Measurements from ENCODE around the gene NUDT13.
"Not testable (repeated sequence)": the region's sequence is repeated elsewhere in the genome, so short reads cannot be mapped to it uniquely, and the experiment has no call there.

NUDT13 gene

GRCh38 chr10:73136627-73137026 is 26.4 kb downstream of the NUDT13 start:
- DNase-seq (ENCODE audit: low read depth), result peak; percentile 44
- H3K4me3 ChIP-seq (ENCODE audit: control insufficient read depth, low read depth, low read length), result no peak overlapping the region
- no peak for TF ChIP-seq CTCF (conservative IDR thresholded peaks at IDR 0.05; ENCODE audit: control insufficient read depth, insufficient read depth, low read depth, low read length)

GRCh38 chr10:73139251-73139650 is 29.0 kb downstream of the NUDT13 start:
- TF ChIP-seq CTCF (conservative IDR thresholded peaks at IDR 0.05; ENCODE audit: control insufficient read depth, insufficient read depth, low read depth, low read length), result no peak
- no peak for DNase-seq (ENCODE audit: low read depth)
- H3K4me3 ChIP-seq (ENCODE audit: control insufficient read depth, low read depth, low read length), result no peak overlapping the region

DNA sequence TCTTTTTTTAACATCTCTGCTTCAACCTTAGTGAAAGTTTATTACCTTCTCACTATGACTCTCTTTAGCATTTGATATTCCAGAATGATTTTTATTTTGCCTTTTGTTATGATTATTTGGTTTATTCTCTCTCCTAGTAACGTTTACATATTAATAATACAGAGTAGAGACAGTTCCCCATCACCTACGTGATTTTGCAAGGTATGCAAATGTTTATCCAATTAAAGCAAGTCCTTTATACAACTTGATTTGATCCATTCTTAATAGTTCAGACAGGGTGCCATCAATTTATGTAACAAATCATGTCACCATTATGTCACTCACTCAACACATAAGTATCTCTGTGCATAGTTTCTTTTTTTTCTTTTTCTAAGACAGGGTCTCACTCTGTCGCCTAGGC is 31.3 kb downstream of the NUDT13 start:
- no peak for TF ChIP-seq CTCF (conservative IDR thresholded peaks at IDR 0.05; ENCODE audit: control insufficient read depth, insufficient read depth, low read depth, low read length)
- no peak for DNase-seq (ENCODE audit: low read depth)
- no peak overlapping the region for H3K4me3 ChIP-seq (ENCODE audit: control insufficient read depth, low read depth, low read length)

DNA sequence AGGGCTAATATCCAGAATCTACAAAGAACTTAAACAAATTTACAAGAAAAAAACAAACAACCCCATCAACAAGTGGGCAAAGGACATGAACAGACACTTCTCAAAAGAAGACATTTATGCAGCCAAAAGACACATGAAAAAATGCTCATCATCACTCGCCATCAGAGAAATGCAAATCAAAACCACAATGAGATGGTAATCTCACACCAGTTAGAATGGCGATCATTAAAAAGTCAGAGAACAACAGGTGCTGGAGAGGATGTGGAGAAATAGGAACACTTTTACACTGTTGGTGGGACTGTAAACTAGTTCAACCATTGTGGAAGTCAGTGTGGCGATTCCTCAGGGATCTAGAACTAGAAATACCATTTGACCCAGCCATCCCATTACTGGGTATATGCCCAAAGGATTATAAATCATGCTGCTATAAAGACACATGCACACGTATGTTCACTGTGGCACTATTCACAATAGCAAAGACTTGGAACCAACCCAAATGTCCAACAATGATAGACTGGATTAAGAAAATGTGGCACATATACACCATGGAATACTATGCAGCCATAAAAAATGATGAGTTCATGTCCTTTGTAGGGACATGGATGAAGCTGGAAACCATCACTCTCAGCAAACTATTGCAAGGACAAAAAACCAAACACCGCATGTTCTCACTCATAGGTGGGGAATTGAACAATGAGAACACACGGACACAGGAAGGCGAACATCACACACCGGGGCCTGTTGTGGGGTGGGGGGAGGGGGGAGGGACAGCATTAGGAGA is 40.6 kb downstream of the NUDT13 start:
- not testable (repeated sequence) for H3K4me3 ChIP-seq (ENCODE audit: control insufficient read depth, low read depth, low read length); DNase-seq (ENCODE audit: low read depth)

DNA sequence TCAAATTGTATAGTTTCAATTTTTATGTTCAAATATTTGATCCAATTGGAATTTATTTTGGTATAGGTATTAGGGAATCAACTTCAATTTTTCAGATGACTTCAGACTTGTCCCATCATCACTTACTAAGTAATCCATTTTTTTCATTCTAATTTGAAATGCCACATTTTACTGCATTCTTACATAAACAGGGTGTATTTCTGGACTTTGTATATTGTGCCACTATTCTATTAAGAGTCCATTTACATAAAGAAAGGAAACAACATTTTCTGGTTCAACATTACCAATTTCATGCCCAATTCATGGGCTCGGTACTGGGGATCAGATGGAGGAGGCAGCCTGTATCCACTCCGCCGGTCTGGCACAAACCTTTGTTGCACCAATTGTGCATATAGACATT is 41.8 kb downstream of the NUDT13 start:
- no peak for TF ChIP-seq CTCF (conservative IDR thresholded peaks at IDR 0.05; ENCODE audit: control insufficient read depth, insufficient read depth, low read depth, low read length)
- no peak overlapping the region for H3K4me3 ChIP-seq (ENCODE audit: control insufficient read depth, low read depth, low read length)
- no peak for DNase-seq (ENCODE audit: low read depth)

- no peak for DNase-seq (ENCODE audit: low read depth)
- TF ChIP-seq CTCF (conservative IDR thresholded peaks at IDR 0.05; ENCODE audit: control insufficient read depth, insufficient read depth, low read depth, low read length), result no peak
- no peak overlapping the region for H3K4me3 ChIP-seq (ENCODE audit: control insufficient read depth, low read depth, low read length)
Measured at GRCh38 chr10:73156054-73156453, 45.8 kb downstream of the NUDT13 start.

DNA sequence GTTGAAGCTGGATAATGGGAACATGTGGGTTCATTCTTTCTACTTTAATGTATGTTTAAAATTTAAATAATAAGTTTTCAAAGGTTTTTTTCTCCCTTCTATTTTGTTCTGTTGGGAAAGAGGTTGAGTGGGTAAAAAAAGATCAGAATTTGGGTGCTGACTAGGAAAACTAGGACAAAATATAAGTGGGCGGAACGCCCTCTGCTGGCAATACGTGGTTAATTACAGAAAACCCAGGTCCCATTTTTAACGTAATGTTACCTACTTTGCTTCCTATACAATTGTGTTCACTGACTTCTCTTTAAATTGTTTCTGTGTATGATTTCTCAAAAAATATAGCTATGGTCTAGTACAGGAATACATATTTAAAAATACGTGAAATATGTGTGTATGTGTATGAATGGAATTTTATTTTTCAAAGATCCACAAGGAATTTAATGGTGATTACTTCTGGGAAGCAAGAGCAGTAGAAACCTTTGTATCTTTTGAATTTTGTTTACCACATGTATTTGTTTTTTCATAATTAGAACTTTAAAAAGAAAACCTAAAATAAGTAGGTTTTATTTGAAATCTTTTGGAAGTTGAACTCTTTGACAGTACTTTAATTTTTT is 48.9 kb downstream of the NUDT13 start:
- peak; percentile 69 for TF ChIP-seq CTCF (conservative IDR thresholded peaks at IDR 0.05; ENCODE audit: control insufficient read depth, insufficient read depth, low read depth, low read length)
- DNase-seq (ENCODE audit: low read depth), result peak; percentile 66
- H3K4me3 ChIP-seq (ENCODE audit: control insufficient read depth, low read depth, low read length), result no peak overlapping the region

Measured in fibroblast of mammary gland (primary cell).